NCI-H82 (cell line): ENCODE measurements around the gene UBE2L6.
"Not testable (repeated sequence)": the region's sequence is repeated elsewhere in the genome, so short reads cannot be mapped to it uniquely, and the experiment has no call there.

Source experiments
- DNase-seq: peaks from one replicate; lab custom pipeline; 2025; lab: John Stamatoyannopoulos, UW

The UBE2L6 gene

DNA sequence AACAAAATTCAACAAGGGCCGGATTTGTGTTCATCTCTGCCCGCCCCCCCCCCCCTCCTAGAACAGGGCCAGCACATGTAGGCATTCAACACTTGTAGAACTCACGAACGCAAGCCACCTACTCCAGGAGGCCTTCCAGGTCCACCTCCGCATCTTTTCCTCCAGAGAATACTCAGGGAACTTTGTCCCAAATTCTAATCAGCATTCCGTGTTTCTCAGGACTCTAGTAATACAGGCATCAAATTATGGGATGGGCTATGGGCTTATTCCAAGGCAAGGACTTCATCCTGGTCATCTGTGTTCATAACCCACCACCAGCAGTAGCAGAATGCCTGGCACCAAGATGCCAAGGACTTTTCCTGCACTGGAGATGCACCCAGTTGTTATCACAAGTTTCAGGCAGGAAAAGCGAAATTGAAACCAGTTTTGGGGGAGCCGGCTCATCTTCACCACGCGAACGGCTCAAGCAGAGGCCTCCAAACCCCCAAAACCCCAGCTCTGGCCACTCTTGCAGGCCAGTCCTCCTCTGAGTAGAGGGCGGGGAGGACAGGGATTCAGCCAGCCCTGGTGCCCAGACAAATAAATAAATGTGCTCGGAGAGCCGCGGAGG lies 462 bp downstream of the UBE2L6 start:
- DNase-seq, result no peak

DNA sequence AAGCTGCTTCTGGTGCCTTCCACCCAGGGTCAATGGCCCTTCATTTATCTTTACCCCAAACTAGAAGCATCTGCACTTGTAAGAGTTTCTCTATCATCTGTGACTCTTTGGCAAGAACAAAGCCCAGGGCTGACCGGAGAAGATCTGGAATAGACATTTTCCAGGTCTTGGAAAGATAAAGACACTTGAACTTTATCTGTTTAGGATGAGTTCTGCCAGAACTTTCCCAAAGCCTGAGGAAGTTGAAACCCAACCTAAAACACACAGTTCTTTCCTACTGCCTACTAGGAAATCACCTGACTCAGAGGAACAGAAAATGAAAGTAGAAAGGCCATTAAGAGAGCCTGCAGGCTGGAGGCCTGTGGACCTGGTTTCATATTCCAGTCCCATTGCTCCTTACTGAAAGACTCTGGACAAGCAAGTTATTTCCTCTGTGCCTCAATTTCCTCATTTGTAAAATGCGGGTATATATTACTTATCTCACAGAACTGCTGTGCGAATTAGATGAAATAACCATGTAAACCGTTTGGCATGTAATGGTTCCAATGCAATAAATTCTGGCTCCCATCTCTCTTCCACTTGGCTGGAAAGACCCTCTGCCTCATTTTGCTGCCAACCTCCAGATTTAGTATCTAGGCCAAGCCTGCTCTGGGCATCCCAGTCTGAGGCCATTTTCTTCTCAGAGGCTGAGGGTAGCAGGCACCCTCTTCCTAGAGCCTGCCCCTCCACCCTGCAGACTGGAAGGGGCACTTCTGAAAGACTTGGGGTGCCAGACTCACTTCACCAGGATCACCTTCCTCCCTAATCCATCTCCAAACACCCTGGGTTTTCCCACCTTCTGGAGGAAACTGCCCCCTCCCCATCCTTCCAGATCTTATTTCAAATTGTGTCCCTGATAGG lies 1.2 kb downstream of the UBE2L6 start:
- no peak for DNase-seq

DNA sequence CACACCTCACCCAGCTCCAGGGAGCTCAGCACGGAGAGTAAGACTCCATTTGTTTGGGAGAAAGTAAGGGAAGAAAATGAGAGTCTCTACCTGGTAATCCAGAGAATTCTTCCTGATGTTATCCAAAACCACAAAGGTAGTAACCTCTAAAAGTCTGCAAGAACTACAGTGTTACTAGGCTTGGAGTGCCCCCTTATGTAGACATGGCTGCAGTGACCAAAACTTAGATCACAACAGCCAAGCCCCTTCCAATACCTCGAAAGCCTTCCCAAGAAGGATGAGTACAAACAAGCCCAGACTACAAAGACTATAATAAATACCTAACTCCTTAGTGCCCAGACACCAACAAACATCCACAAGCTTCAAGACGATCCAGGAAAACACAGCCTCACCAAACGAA lies 4.9 kb downstream of the UBE2L6 start:
- peak; percentile 59 for DNase-seq

DNA sequence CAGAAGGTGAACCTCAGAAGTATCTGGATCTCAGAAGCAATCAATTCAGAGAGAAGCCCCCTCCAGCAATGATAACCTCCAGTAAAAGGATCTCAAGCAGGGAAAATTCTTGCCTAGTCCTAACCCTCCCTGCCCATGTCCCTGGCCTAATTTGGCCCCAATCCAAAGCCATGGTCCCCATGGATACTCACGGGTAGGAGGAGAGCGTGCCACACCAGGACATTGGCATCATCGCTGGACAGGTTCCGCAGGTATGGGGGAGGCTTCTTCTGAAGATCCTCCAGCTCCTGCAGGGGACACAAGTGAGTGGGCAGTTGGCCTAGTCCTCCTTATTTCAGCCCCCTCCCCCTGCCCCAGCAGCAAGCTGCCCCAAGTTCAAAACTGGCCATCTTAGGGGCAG lies 7.3 kb downstream of the UBE2L6 start:
- no peak for DNase-seq

DNA sequence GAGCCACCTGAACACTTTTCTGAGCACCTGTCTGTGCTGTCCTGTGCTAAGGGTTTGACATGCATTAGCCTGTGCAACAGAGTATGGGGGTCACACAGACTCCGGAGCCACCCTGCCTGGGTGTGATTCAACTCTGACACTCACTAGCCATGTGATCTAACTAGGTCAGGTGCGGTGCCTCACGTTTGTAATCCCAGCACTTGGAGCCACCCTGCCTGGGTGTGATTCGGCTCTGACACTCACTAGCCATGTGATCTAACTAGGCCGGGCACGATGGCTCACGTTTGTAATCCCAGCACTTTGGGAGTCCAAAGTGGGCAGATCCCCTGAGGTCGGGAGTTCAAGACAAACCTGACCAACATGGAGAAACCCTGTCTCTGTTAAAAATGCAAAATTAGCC lies 11.4 kb downstream of the UBE2L6 start:
- DNase-seq, result peak; percentile 44

DNA sequence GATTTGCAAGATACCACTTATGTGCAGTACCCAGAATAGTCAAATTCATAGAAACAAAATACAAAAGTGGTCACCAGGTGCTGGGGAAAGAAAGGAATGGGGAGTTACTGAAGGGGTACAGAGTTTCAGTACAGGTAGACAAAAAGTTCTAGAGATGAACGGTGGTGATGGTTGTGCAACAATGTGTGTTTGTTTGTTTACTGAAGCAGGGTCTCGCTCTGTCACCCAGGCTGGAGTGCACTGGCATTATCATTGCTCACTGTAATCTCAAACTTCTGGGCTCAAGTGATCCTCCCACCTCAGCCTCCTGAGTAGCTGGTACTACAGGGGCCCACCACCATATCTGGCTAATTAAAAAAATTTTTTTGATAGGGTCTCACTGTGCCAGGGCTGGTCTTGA lies 12.1 kb downstream of the UBE2L6 start:
- no peak for DNase-seq

DNA sequence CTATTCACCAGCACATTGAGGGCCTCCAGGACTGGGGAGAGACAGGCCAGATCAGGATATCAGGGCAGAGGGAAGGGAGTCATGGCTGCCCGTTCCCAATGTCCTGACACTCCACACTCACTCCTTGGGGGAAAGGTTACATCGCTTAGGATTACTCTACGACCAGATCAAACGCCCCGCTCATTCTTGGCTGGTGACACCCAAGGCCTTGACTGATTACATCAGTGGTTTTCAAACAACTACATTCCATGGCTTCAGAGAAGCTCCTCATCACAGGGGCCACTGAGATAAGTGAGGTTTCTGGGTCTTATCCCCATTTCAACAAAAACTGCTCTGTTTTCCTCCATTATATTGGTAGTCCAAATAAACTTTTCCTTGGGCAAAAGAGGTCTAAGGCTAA lies 15.0 kb downstream of the UBE2L6 start:
- DNase-seq, result no peak

DNA sequence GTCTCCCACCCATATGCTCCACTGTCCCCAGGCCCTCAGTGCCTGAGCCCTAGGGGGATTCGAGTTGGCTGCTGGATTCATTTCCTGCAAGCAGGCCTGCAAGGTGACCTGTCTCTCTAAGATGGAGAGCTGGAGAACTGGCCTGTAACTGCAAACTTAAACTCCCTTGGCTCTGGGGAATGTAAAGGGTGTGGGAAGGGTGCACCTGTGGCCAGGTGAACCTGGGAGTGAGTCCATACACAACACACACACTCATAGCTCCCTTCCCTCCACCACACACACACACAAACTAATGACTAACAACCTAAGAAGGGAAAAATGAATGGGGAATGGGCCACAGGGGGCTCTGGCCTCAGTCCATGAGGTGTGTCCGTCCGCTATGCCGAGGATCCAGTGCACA lies 15.5 kb downstream of the UBE2L6 start:
- DNase-seq, result no peak

DNA sequence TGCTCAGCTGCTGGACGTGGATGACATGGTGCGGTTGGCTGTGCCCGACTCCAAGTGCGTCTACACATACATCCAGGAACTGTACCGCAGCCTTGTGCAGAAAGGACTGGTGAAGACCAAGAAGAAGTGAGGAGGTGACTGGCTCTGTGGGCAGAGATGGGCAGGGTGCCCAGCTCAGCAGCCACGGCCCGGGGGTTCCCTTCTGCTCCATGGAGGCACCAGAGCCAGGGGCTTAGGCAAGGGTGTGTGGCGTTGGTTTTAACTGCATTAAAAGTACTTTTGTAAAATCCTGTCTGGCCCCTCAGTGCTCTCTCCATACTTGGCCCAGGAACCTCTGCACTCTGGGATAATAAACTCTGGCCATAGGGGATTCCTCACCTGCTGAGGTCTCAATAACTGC lies 17.5 kb downstream of the UBE2L6 start:
- no peak for DNase-seq

DNA sequence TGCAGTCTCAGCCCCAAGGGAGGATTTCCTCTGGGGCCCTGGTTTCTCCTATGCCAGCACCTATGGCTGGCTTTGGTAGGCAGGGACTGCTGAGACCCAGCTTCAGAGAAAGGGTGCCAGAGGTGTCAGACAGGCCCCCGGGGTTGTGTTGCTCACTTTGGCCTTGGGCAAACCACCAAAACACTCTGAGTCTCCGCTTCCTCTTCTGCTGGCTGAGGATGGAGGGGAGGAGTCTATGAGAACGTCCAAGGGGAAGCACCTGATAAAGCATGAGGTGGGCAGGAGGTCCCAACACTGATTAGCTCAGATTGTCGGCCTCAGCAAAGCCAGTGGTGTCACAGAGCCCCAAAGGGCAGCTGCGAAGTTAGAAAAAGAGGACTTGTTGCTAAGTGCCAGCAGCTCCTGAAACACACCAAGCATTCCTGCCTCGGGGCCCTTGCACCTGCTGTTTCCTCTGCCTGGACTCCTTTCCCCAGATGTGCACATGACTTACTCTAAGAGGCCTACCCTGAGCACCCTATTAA lies 19.6 kb downstream of the UBE2L6 start:
- DNase-seq, result no peak

DNA sequence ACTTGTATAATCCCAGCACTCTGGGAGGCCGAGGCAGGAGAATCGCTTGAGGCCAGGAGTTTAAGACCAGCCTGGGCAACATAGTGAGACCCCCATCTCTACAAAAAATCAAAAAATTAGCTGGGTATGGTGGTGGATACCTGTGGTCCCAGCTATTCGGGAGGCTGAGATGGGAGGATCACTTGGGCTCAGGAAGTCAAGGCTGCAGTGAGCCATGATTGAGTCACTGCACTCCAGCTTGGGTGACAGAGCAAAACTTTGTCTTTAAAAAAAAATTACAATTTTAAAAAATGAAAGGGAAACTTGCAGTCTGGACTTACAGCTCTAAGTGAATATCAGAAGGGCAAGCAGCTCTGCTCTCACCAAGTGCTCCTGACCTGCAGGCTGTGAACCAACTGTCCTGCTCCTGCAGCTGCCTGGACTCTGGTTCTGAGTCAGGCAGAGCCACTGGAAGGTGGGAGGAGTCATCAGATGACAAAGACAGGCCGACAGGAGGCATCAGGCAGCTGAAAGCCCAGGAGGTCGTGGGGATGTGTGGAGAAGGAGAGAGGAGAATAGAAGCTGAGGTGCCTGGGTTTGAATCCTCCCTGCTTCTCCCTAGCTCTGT lies 20.5 kb downstream of the UBE2L6 start:
- peak; percentile 66 for DNase-seq

DNA sequence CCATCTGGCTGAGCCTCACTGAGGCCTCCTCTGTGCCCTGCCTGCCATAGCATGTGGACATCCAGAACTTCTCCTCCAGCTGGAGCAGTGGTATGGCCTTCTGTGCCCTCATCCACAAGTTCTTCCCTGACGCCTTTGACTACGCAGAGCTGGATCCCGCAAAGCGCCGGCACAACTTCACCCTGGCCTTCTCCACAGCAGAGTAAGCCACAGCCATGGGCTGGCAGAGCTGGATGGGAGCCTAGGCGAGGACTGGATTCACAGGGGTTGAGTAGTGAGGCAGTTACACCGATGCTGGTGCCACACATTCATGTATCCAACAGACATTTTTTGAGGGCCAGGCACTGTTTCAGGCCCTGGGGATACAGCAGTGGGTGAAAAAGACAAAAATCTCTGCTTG lies 21.0 kb downstream of the UBE2L6 start:
- DNase-seq, result no peak

DNA sequence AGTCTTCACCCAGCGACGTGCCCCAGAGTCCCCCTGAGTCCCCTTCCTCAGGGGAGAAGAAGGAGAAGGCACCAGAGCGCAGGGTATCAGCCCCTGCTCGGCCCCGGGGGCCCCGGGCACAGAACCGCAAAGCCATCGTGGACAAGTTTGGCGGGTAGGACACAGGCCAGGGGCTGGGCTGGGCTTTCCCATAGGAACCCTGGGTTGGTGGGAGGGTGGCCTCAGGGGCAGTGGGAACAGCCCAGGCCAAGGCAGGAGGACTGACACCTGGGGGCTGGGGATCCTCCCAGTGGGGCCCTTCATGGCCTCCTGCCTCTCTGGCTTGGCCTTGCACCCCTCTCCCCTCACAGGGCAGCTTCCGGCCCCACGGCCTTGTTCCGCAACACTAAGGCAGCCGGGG lies 21.6 kb downstream of the UBE2L6 start:
- DNase-seq, result no peak

DNA sequence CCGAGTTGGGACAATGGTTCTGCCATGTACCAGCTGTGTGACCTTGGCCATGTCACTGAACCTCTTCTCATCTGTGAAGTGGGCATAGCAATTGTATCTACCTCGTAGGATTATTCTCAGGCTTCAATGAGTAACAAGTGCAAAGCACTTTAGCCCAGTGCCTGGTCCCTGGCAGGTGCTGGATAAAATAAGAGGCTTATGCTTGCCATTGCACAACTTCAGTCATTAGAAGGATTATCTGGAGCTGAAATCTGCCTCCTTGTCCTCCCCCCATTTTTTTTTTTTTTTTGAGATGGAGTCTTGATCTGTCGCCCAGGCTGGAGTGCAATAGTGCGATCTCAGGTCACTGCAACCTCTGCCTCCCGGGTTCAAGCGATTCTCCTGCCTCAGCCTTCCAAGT lies 22.9 kb downstream of the UBE2L6 start:
- peak; percentile 96 for DNase-seq

DNA sequence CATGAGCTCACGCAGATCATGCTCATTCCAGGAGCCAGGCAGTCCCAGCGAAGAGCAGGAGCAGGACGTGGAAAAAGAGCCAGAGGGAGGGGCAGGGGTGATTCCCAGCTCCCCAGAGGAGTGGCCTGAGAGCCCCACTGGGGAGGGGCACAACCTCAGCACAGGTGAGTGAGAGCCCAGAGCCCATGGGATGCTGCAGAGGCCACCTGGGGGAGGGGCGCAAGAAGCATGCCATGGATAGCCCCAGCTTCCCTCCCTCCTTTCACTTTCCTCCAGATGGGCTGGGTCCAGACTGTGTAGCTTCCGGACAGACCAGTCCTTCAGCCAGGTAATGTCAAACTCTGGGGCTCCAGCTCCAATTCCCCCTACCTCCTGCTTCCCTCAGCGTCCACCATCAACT lies 23.9 kb downstream of the UBE2L6 start:
- DNase-seq, result peak; percentile 34

DNA sequence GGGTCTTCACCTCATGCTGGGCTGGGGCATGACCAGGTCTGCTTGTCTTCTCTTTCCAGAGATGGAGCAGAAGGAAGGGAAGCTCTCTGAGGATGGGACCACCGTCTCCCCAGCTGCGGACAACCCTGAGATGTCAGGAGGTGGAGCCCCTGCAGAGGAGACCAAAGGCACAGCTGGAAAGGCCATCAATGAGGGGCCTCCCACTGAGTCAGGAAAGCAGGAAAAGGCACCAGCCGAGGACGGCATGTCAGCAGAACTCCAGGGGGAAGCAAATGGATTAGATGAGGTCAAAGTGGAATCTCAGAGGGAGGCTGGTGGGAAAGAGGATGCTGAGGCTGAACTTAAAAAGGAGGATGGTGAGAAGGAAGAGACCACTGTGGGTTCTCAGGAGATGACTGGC lies 24.9 kb downstream of the UBE2L6 start:
- no peak for DNase-seq

DNA sequence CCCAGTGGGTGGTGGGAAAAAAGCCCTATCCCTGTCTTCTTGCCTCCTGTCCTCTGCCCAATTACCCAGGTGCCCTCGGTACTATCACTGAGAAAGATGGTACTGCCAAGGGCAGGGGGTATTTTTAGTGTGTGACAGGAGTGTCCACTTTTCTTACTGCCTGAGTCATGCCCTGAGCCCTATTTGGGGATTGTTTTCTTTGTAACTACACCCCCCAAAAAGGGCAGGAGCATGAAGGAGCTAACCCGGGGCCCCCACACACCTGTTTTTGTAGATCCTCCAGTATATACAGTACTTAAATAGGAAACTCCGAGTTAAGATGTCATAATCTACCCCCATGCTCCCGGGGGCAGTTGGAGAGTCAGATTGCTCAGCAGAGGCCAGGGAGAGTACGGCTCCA lies 26.3 kb downstream of the UBE2L6 start:
- no peak for DNase-seq

DNA sequence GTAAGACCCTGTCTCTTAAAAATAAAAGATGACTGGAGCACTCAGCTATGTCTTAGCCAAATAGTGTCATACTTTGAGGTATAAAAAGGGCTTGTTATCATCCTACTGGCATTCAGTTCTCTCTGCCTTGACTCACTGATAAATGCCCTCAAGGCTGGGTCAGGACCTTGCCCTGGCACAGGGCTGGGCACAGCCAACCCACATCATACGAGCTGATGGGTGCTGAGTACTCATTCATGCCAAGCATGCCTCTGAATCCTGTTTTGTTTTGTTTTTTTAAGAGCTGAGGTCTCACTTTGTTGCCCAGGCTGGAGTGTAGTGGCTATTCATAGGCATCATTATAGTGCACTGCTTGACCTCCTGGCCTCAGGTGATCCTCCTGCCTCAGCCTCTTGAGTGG lies 28.1 kb downstream of the UBE2L6 start:
- no peak for DNase-seq

DNA sequence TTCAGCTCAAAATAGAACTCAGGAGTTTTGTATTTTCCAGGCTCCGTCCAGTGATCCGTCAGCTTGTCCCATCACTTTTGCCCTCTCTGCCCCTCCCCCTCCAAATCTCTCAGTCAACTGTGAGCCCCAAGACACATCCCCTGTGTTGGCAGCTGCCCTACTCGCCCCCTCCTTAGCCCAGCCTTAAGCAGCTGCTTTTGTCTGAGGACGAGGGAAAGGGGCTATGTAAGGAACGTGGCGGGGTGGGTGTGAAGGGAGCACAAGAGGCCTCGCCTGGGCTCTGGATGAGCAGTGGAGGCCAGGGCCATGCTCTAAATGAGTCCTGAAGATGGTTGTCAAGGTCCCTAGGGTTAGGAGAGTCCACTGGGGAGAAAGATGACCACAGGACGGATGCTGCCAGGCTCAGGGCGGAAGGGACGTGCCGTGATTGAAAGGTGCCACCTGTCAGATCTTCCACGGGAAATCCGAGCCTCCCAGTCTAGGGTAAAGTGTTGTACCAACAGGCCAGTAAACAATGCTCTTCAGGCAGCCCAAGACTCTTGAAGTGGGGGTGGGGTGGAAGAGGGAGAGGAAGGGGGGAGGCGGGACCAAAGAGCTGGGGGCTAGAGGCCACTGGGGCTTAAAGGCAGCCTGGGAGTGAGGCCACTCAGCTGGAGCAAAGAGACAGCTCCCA lies 30.4 kb downstream of the UBE2L6 start, which contains the start of gene SMTNL1:
SMTNL1 (plus strand) TSS at position 649 of the 673 bp plus-strand sequence. CDS start 5,048 bp downstream, outside the sequence.
- DNase-seq, result peak; percentile 60

DNA sequence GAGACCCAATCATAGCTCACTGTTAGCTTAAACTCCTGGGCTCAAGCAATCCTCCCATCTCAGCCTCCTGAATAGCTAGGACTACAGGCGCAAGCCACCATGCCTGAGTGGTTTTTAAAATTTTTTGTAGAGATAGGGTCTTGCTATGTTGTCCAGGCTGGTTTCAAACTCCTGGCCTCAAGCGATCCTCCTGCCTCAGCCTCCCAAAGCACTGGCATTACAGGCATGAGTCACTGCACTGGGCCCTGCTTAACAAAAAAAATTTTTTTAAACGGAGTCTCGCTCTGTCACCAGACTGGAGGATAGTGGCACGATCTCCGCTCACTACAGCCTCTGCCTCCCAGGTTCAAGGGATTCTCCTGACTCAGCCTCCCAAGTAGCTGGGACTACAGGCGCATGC lies 33.0 kb downstream of the UBE2L6 start:
- DNase-seq, result not testable (repeated sequence)

DNA sequence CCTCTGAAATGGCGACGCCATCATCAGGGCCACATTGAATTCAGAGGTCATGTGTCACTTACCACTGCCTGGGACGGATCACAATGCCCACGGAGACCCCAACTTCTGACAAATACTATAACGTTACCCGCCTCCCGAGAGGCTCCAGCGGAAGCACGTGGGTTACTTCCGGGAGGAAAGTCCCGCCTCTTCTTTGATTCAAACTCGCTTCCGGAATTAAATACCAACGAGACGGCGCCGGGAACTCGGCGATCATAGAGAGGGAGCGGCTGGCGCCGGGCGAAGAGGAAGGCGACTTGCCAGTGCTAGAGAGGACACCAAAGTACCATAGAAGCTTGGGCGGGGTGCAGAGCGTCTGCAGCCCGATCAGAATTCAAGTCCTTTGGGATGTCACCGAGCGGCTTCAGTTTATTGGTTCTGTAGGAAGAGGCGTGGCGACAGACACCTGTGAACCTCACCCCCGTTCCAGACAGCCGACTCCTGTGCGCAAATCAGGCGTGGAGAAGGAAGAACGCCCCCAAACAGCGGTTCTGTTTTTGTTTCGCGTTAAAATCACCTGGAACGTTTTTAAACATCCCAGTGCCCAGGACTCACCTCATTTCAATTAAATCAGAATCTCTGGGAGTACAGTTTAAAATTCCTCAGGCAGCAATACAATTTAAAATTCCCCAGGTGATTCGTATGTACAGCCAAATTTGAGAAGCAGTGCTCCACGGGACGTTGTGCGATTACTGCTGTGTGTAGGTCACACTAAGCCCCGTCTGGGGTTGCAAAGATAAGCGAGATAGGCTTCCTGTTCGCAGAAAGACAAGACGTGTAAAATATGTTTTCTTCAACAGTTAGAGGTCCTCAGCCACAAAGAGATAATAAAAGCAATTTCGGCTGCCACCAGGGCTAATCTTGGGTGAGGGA lies 36.6 kb downstream of the UBE2L6 start, which contains the start of gene TIMM10:
TIMM10 (minus strand) TSS at position 159 of the 912 bp plus-strand sequence. CDS start 565 bp downstream, outside the sequence.
- peak; percentile 99 for DNase-seq
